D721Med (cell line): ENCODE measurements around the gene EXOC5.
"Not testable (repeated sequence)": the region's sequence is repeated elsewhere in the genome, so short reads cannot be mapped to it uniquely, and the experiment has no call there.

Experiments used
- DNase-seq: peaks from one replicate; pipeline ENCODE4 v3.0.0; 2011; ENCODE audit warnings: low spot score; ENCODE audit not compliant: insufficient read length
- FAIRE-seq: peaks from 2 replicates; lab custom pipeline; 2011; peaks lifted over from hg19 to GRCh38; lab: Jason Lieb, UNC
- CTCF ChIP-seq: IDR thresholded peaks from 2 replicates; pipeline ENCODE4 v1.5.1; 2012; ENCODE audit warnings: mild to moderate bottlenecking, control low read depth; ENCODE audit not compliant: insufficient read depth; ENCODE audit errors: missing control alignments

Gene EXOC5

DNA sequence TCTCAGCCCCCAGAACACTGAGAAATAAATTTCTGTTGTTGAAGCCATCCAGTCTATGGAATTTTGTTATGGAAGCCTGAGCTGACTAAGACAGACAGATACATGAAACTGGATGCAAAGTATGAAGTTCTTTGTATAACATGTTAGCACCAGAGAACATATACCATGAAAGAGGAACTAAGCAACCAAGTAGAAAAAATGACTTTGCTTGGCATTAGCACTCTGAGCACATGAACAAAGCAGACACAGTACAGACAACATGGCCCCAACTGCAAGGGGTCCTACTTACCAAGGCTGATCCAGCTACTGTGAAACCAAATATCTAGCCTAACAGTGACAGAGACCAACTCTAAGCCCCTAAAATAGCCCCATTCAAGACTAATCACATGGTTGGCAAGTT, 13.8 kb downstream of the EXOC5 start:
- FAIRE-seq (no peak), DNase-seq (no peak)
- TF ChIP-seq CTCF = no peak

DNA sequence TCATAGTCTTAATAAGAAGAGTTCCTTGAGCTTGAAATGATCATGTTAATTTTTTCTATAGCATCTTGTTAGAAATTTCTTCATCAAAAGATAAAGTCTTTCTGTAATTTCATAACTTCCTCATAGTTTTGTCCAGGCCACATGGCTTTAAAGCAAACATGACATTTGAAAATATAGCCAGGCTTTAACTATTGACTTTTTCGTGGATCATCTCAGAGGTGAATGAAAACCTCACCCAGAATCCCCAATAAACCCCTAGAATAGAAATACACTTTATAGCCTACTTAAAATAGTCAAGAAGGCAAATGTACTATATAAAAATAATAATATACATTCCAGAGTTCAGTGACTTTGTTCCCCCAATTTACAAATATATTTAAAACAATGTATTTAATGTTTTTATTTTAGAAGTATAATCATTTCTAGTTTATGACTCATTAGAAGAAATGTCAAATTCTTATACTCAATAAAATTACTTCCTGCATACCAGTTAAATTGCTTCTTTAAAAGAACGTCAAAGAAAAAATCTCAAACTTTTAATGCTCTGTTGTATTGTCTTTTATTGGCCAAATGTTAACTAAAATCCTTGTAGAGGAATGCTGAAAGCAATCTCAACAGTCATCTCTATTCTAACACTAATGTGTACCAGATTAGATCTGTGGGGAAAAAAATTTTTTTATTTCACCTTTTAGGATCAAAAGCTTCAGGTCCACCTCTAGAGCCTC, 21.6 kb downstream of the EXOC5 start:
- no peak for TF ChIP-seq CTCF
- DNase-seq (no peak), FAIRE-seq (no peak)

- DNase-seq (no peak), FAIRE-seq (no peak)
- TF ChIP-seq CTCF = no peak
These were observed 22.8 kb downstream of the EXOC5 start for GRCh38 chr14:57245941-57246340.

GRCh38 chr14:57244106-57244505, 24.6 kb downstream of the EXOC5 start:
- TF ChIP-seq CTCF = no peak
- FAIRE-seq = no peak
- DNase-seq = no peak

DNA sequence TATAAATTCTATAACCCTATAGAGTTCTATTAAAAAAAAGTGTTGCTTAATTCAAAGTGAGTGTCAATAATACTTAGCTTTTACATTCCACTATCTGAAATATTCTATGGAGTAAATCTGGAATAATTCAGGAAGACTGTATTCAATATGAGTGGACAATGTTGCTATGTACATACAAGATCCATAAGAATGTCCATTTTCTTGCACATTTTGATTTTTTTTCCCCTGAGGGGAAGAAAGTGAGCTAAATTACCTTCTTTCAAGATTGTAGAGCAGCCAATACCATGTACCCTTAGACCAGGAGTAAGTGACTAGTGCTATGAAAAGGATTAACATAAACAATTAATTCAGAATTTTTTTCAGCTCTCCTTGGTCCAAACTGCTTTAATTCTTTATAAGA, 25.4 kb downstream of the EXOC5 start:
- DNase-seq (no peak), FAIRE-seq (no peak)
- TF ChIP-seq CTCF = no peak

- not testable (repeated sequence) for FAIRE-seq, DNase-seq
These were observed 28.6 kb downstream of the EXOC5 start for GRCh38 chr14:57240115-57240514.

DNA sequence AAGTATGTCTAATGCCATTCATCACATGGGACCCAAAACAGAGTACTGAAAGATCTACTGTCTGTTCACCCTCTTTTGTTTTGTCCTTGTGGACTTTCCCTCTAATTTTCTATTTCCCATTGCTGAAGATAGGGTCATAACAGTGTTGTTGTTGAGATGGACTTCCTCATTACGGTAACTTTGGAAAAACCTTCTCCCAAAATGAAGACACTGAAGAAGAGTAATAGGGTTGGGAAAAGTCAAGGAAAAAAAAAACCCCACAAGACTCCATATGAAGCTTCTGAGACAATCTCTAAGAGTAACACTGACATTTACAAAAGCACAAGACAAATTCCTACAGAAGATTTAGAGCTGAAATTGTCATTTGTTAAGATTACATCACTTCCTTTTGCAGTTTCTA, 36.7 kb downstream of the EXOC5 start:
- peak; percentile 16 for FAIRE-seq
- no peak for TF ChIP-seq CTCF
- DNase-seq = no peak

GRCh38 chr14:57228320-57228719, 40.4 kb downstream of the EXOC5 start:
- not testable (repeated sequence) for FAIRE-seq, DNase-seq
